C4-2B (cell line): ENCODE data around the gene MPEG1.

ENCODE experiments used
- H3K27ac ChIP-seq: fragments of 450-650 bp; 2 replicates; pipeline ENCODE4 v1.5.1; 2017
- ZFX ChIP-seq: fragments of 450-650 bp; IDR thresholded peaks from 2 replicates; pipeline ENCODE4 v1.6.1; 2017
- TF ChIP-seq, protein P1 (sequence below): fragments of 450-650 bp; conservative IDR thresholded peaks from 2 replicates; pipeline ENCODE4 v1.5.1; 2017; ENCODE audit warnings: mild to moderate bottlenecking

Gene MPEG1

GRCh38 chr11:59173080-59173963 is 39.4 kb downstream of the MPEG1 start:
- no peak overlapping the region for H3K27ac ChIP-seq
- no peak for TF ChIP-seq ZFX
- TF ChIP-seq, protein P1, sequence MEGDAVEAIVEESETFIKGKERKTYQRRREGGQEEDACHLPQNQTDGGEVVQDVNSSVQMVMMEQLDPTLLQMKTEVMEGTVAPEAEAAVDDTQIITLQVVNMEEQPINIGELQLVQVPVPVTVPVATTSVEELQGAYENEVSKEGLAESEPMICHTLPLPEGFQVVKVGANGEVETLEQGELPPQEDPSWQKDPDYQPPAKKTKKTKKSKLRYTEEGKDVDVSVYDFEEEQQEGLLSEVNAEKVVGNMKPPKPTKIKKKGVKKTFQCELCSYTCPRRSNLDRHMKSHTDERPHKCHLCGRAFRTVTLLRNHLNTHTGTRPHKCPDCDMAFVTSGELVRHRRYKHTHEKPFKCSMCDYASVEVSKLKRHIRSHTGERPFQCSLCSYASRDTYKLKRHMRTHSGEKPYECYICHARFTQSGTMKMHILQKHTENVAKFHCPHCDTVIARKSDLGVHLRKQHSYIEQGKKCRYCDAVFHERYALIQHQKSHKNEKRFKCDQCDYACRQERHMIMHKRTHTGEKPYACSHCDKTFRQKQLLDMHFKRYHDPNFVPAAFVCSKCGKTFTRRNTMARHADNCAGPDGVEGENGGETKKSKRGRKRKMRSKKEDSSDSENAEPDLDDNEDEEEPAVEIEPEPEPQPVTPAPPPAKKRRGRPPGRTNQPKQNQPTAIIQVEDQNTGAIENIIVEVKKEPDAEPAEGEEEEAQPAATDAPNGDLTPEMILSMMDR, result no peak

- H3K27ac ChIP-seq, result peak overlapping the region; percentile 44; the same call in 1 of the 2 replicates
- TF ChIP-seq ZFX, result no peak
- TF ChIP-seq, protein P1, result no peak
Observed at GRCh38 chr11:59172345-59173079, 40.2 kb downstream of the MPEG1 start.

DNA sequence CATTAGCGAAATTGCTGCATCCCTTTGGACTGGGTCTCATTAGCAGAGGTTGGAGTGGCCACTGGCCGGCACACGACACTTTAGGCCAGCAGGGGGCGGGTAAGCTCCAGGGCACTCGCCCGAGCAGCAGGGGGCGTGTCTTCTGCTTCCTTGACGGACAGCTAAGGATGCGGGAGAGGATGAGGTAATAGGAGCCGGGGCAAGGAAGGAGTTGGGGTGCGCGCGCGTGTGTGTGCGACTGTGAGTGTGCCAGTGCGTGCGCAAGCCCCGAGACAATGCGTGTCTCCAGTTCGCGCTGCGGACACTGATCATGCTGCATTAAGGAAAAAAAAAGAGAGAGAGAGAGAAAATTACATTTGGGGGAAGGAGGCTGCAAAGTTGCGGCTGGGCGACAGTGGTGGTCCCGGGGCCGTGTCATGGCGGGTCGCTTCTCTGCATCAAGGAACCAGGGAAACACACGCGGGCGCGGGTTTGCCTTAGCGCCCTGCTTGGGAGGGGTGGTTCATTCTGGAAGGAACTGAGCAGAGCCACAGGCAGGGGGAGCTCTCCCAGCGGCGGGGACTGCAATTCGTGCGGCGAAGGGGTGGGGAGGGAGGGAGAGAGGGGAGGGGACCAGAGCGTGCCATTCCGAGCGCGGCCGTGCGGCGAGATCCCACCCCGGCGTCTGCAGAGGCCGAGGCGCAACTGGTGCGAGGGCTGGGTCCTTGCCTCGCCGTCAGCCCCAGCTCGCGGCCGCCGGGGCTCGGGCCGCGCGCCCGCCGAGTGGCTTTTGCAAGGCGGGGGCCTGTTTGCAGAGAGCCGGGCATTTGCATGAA is 41.0 kb downstream of the MPEG1 start, which contains the start of gene DTX4:
DTX4 (plus strand) TSS at position 625 of the 815 bp plus-strand sequence. CDS start 464 bp downstream, outside the sequence.
- H3K27ac ChIP-seq, result peak within 1 kb of the TSS; percentile 44
- TF ChIP-seq, protein P1, result peak; percentile 99
- TF ChIP-seq ZFX, result no peak

DNA sequence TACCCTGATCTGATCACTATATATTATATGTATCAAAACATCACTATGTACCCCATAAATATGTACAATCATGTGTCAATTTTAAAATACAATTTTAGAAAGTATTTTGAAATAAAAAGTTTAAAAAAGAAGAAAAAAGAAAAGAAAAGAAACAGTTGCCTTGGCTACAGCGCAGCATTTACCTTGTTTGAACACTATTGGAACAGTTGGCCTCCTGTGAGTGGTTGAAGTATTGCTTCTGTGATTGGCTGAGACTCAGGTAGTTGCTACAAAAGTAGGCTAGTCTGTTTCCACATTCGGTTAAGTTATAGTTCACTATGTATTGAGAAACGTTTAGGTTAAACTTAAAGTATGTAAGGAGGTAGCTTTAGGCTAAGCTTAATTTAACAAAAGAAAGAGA is 48.7 kb downstream of the MPEG1 start:
- H3K27ac ChIP-seq, result no peak overlapping the region
- TF ChIP-seq, protein P1, result no peak
- no peak for TF ChIP-seq ZFX
